LNCaP clone FGC (cell line): ENCODE data around the gene HCN2.

Experiments used
- DNase-seq: peaks from one replicate; pipeline ENCODE4 v3.0.0-alpha.2; 2011; ENCODE audit warnings: low read depth
- H3K4me3 ChIP-seq: 2 replicates; pipeline ENCODE4 v1.5.1; 2011; ENCODE audit warnings: mild to moderate bottlenecking, low read depth, low read length, control low read depth
- CTCF ChIP-seq: IDR thresholded peaks from 2 replicates; pipeline ENCODE4 v1.5.1; 2012; ENCODE audit warnings: mild to moderate bottlenecking; ENCODE audit not compliant: control insufficient read depth, insufficient read depth; ENCODE audit errors: extremely low read depth

Gene HCN2

GRCh38 chr19:613732-614567 is 24.3 kb downstream of the HCN2 start:
- no peak for DNase-seq
- TF ChIP-seq CTCF, result no peak

GRCh38 chr19:615619-616018 is 25.9 kb downstream of the HCN2 start:
- no peak for TF ChIP-seq CTCF
- DNase-seq, result no peak
- H3K4me3 ChIP-seq, result no peak overlapping the region

More at GRCh38 chr19:613732-614567, 24.3 kb downstream of the HCN2 start:
- H3K4me3 ChIP-seq, result no peak overlapping the region

GRCh38 chr19:616062-616700 is 26.5 kb downstream of the HCN2 start:
- DNase-seq, result no peak
- TF ChIP-seq CTCF, result no peak
- H3K4me3 ChIP-seq, result no peak overlapping the region

- no peak for DNase-seq
- TF ChIP-seq CTCF, result no peak
- no peak overlapping the region for H3K4me3 ChIP-seq
Measured at GRCh38 chr19:616747-617526, 27.3 kb downstream of the HCN2 start.

- H3K4me3 ChIP-seq, result no peak overlapping the region
- DNase-seq, result no peak
- TF ChIP-seq CTCF, result no peak
Measured at GRCh38 chr19:617551-618246, 28.0 kb downstream of the HCN2 start.

GRCh38 chr19:618247-618619 is 28.6 kb downstream of the HCN2 start:
- DNase-seq, result no peak
- H3K4me3 ChIP-seq, result no peak overlapping the region
- no peak for TF ChIP-seq CTCF
